HepG2 (cell line): ENCODE measurements around the gene DIAPH3. TPM values are rescaled to one million over a fixed set of nuclear protein-coding genes. Genes with fewer than 3 reads are reported as not detected.

Experiments
- ATAC-seq: fragments of 200-7000 bp; cut with Tn5 transposase; 3 replicates; pipeline ENCODE4 v1.9.1; 2020; ENCODE audit warnings: mild to moderate bottlenecking, moderate library complexity
- BruUV-seq: library from RNA; stranded (reverse); fragments of 400-500 nt; replicated peaks from 2 replicates; lab custom pipeline; 2021; lab: Mats Ljungman, UMichigan
- CTCF ChIA-PET: fragments of 300-600 bp; formaldehyde crosslinking; extraction: SDS; loops from one replicate; lab custom pipeline; 2021; ENCODE audit warnings: low total read pairs, inconsistent platforms, low intra/inter-chr PET ratio; lab: Yijun Ruan, JAX
- POLR2A ChIA-PET: fragments of 350-600 bp; sonication (Branson Sonifier 250); formaldehyde crosslinking; loops from one replicate; lab custom pipeline; 2020; ENCODE audit warnings: antibody characterized with exemption, inconsistent platforms; lab: Yijun Ruan, JAX
- DNase-seq: peaks from one replicate; pipeline ENCODE4 v3.0.0-alpha.2; 2015; ENCODE audit warnings: low spot score
- FAIRE-seq: peaks from 3 replicates; lab custom pipeline; 2011; peaks lifted over from hg19 to GRCh38; lab: Jason Lieb, UNC
- H2AFZ ChIP-seq: one replicate; pipeline ENCODE4 v1.6.1; 2011; ENCODE audit warnings: low read length, inconsistent platforms
- H3K27ac ChIP-seq: fragments of 300-600 bp; 3 replicates; pipeline ENCODE4 v1.8.0; 2011; ENCODE audit warnings: mixed run types, mild to moderate bottlenecking, mixed read lengths, low read length, inconsistent platforms; ENCODE audit not compliant: insufficient read depth; ENCODE audit errors: extremely low read length
- H3K27me3 ChIP-seq, 2 experiments: fragments of 200-600 bp in 1 of 2; 2 replicates in 1 of 2; 3 replicates in 1 of 2; pipeline versions ENCODE4 v1.6.0 to v1.8.0; 2011; ENCODE audit warnings: low read length in 2 of 2, mild to moderate bottlenecking in 2 of 2, moderate library complexity in 2 of 2, inconsistent platforms in 1 of 2; ENCODE audit not compliant: insufficient read depth in 2 of 2, control insufficient read depth in 1 of 2
- H3K36me3 ChIP-seq, 2 experiments: fragments of 200-600 bp in 1 of 2; replicated peaks in 1 of 2; 2 replicates in 1 of 2; 3 replicates in 1 of 2; pipeline versions ENCODE4 v1.5.1 to v1.8.0; 2011; ENCODE audit warnings: low read length in 2 of 2, inconsistent platforms in 1 of 2; ENCODE audit not compliant: insufficient read depth in 2 of 2, control insufficient read depth in 1 of 2
- H3K4me1 ChIP-seq: 2 replicates; pipeline ENCODE4 v1.5.1; 2012; ENCODE audit warnings: low read length, inconsistent platforms; ENCODE audit not compliant: insufficient read depth
- H3K4me2 ChIP-seq: 2 replicates; pipeline ENCODE4 v1.6.0; 2011; ENCODE audit warnings: low read depth, low read length, inconsistent platforms
- H3K4me3 ChIP-seq, 3 experiments: fragments of 200-600 bp in 1 of 3; sonication (generic), shearing (Covaris generic) in 1 of 3; replicated peaks in 1 of 3; 2 replicates each; pipeline ENCODE4 v1.5.1; 2011 to 2016; ENCODE audit warnings: low read length in 3 of 3, inconsistent platforms in 2 of 3, low read depth in 2 of 3, mild to moderate bottlenecking in 2 of 3, control low read depth in 1 of 3, mixed read lengths in 1 of 3; ENCODE audit not compliant: insufficient read depth in 1 of 3
- H3K79me2 ChIP-seq: one replicate; pipeline ENCODE4 v1.6.1; 2011; ENCODE audit warnings: low read length, inconsistent platforms; ENCODE audit not compliant: insufficient read depth
- H3K9ac ChIP-seq: 2 replicates; pipeline ENCODE4 v1.6.0; 2011; ENCODE audit warnings: mild to moderate bottlenecking, low read depth, low read length, inconsistent platforms; ENCODE audit not compliant: insufficient read depth
- H3K9me3 ChIP-seq: 2 replicates; pipeline ENCODE4 v1.5.1; 2012; ENCODE audit warnings: mild to moderate bottlenecking, low read length
- H4K20me1 ChIP-seq: 2 replicates; pipeline ENCODE4 v1.6.0; 2011; ENCODE audit warnings: inconsistent platforms, mild to moderate bottlenecking, low read length, moderate library complexity; ENCODE audit not compliant: insufficient read depth
- IKZF1 ChIP-seq: fragments of 450-650 bp; IDR thresholded peaks from 2 replicates; pipeline ENCODE4 v1.7.1; 2016
- NCOR1 ChIP-seq: fragments of 200-600 bp; sonication (generic); IDR thresholded peaks from 2 replicates; pipeline ENCODE4 v1.7.0; 2017; ENCODE audit warnings: antibody characterized with exemption, low read length, borderline replicate concordance
- TBX3 ChIP-seq: fragments of 450-650 bp; IDR thresholded peaks from 2 replicates; pipeline ENCODE4 v1.6.1; 2017; ENCODE audit warnings: antibody characterized with exemption, mild to moderate bottlenecking, inconsistent platforms, borderline replicate concordance
- ZBTB7B ChIP-seq: sonication (generic); formaldehyde crosslinking; IDR thresholded peaks from 2 replicates; pipeline ENCODE4 v1.4.0; 2020; ENCODE audit warnings: missing genetic modification reagents
- ZNF280B ChIP-seq: sonication (generic); formaldehyde crosslinking; IDR thresholded peaks from 2 replicates; pipeline ENCODE4 v1.5.0; 2020; ENCODE audit warnings: missing genetic modification reagents, mild to moderate bottlenecking, borderline replicate concordance
- ZNF552 ChIP-seq: sonication (generic); formaldehyde crosslinking; IDR thresholded peaks from 2 replicates; pipeline ENCODE4 v1.9.0; 2022; ENCODE audit warnings: missing genetic modification reagents, mild to moderate bottlenecking, borderline replicate concordance
- ZNF782 ChIP-seq: sonication (generic); formaldehyde crosslinking; IDR thresholded peaks from 2 replicates; pipeline ENCODE4 v1.4.0; 2020; ENCODE audit warnings: missing genetic modification reagents, mild to moderate bottlenecking, borderline replicate concordance
- ZSCAN9 ChIP-seq: IDR thresholded peaks from 2 replicates; pipeline ENCODE4 v1.6.1; 2016; ENCODE audit warnings: borderline replicate concordance
- WGBS: methylation state at CpG from one replicate; pipeline ENCODE4 v1.1.6; 2017; ENCODE audit warnings: low lambda C conversion rate; 5-methylcytosine and 5-hydroxymethylcytosine counted together
- in situ Hi-C: cut with HindIII; loops from 2 replicates; pipeline ENCODE4 v1.10.0; 2017; ENCODE audit warnings: low pct_unique_long_range_greater_than_20kb; ENCODE audit not compliant: extremely low pct_ligation_motif_present
- intact Hi-C: fragments of 100-400 bp; cut with micrococcal nuclease; formaldehyde crosslinking; loops from one replicate; pipeline ENCODE4 v1.10.0; 2022; ENCODE audit not compliant: unreplicated experiment
- polyA plus RNA-seq, 8 experiments: library from polyadenylated mRNA; depleted of rRNA in 3 of 8; stranded (reverse) in 7 of 8; unstranded in 1 of 8; fragments of >200 nt; fragmentation: Illumina TruSeq in 4 of 8; extraction: Trizol in 4 of 8; gene quantifications; 2 replicates each; pipeline versions ENCODE4 v1.2.1 to v1.2.3, GENCODE V29; 2011 to 2016; ENCODE audit warnings: low read depth in 4 of 8, missing spikeins in 1 of 8, mixed read lengths in 1 of 8; ENCODE audit not compliant: insufficient read depth in 1 of 8
- total RNA-seq, 5 experiments: library from RNA; depleted of rRNA; stranded (reverse); fragments of >200 nt; fragmentation: Illumina TruSeq; extraction: Trizol; gene quantifications; 2 replicates each; pipeline ENCODE4 v1.2.3, GENCODE V29; 2016; ENCODE audit warnings: low read depth in 1 of 5

The DIAPH3 gene
- total and polyA plus RNA-seq, 2 of the 13 experiments (the other 11 are each of a cell fraction or from before 2014, with no cell fraction given), result 4.0 to 9.3 TPM

- CTCF ChIA-PET, result no interaction called here
Measured at GRCh38 chr13:60095300-60095699, 68.4 kb downstream of the DIAPH3 start.

GRCh38 chr13:60094385-60095088, 69.2 kb downstream of the DIAPH3 start:
- Histone ChIP-seq H3K4me3 (no peak overlapping the region), H3K4me1 (no peaks in the 10 kb centered on the region), H4K20me1 (no peaks in the 10 kb centered on the region), H3K9me3 (no peaks in the 10 kb centered on the region), H3K27me3 (no peaks in the 10 kb centered on the region), H3K4me2 (no peak overlapping the region), H3K9ac (no peak overlapping the region), H2AFZ (no peak overlapping the region), H3K36me3 (0 out of 5 replicates have a peak, but pooled peaks cover 0 to 4% of the 10 kb centered on the region in 2 experiments), H3K79me2 (no peaks in the 10 kb centered on the region), H3K27ac (no peak overlapping the region)
- FAIRE-seq (no peak), DNase-seq (no peak), ATAC-seq (no peak)
- ChIA-PET CTCF (no interaction called here), POLR2A (no interaction called here)
- intact Hi-C loops (no loop called here), in situ Hi-C loops (no loop called here)
- TF ChIP-seq ZNF280B (no peak), TBX3 (no peak), NCOR1 (no peak), ZNF552 (CRISPR knock-in tag) (no peak), ZNF782 (CRISPR knock-in tag) (no peak), IKZF1 (no peak)
- 94% methylated on average over 8 of the region's 8 CpGs for WGBS
- no TSS peak for BruUV-seq

More at GRCh38 chr13:60095300-60095699, 68.4 kb downstream of the DIAPH3 start:
- Histone ChIP-seq H3K4me3 (no peak overlapping the region), H3K9ac (no peak overlapping the region), H3K27me3 (no peaks in the 10 kb centered on the region), H3K9me3 (no peaks in the 10 kb centered on the region), H3K27ac (no peak overlapping the region), H3K4me1 (no peaks in the 10 kb centered on the region), H3K36me3 (no peaks in the 10 kb centered on the region), H3K79me2 (no peaks in the 10 kb centered on the region), H2AFZ (no peak overlapping the region), H4K20me1 (no peaks in the 10 kb centered on the region), H3K4me2 (no peak overlapping the region)
- in situ Hi-C loops (no loop called here), intact Hi-C loops (no loop called here)
- WGBS, result 100% methylated on average over 2 of the region's 2 CpGs
- DNase-seq, result no peak
- no peak for FAIRE-seq
- no peak for ATAC-seq
- TF ChIP-seq ZSCAN9 (CRISPR knock-in tag), result no peak
- no peak for TF ChIP-seq ZBTB7B (CRISPR knock-in tag)
- BruUV-seq, result no TSS peak
- POLR2A ChIA-PET, result no interaction called here
